ENCODE measurements around the gene AFG1L. TPM values are rescaled to one million over a fixed set of nuclear protein-coding genes. Genes with fewer than 3 reads are reported as not detected.

AFG1L gene
- total RNA-seq, 2 donors from 2014 or later, result 10.2 to 10.9 TPM

Other genes starting within 250 kb of the AFG1L start
- gene OSTM1, start 220.3 kb upstream of the AFG1L start, total RNA-seq, result 10 to 100 TPM; 47.6 to 57.9 TPM
- not detected for gene NR2E1, start 129.0 kb upstream of the AFG1L start, total RNA-seq
- 100 to 1,000 TPM; 209 to 255 TPM for gene SNX3, start 34.0 kb upstream of the AFG1L start, total RNA-seq

Data from left cardiac atrium (tissue), 2 donors.